Measurements from ENCODE around the gene IMMT. TPM values are rescaled to one million over a fixed set of nuclear protein-coding genes. Genes with fewer than 3 reads are reported as not detected.

IMMT gene
- total and polyA plus RNA-seq, 2 of the 8 experiments (the other 6 are each of a cell fraction or from before 2014, with no cell fraction given), result 37.7 to 103 TPM

- no peak overlapping the region for H3K14ac ChIP-seq (ENCODE audit: insufficient read length)
- no peaks in the 10 kb centered on the region for H3K79me1 ChIP-seq (ENCODE audit: low read depth, low read length)
- no peak for FAIRE-seq
- no peaks in the 10 kb centered on the region for H4K20me1 ChIP-seq (replicated peaks in 1 of 2; ENCODE audit: control insufficient read depth in 1 of 2, insufficient read depth in 2 of 2, low read length in 2 of 2)
- H3K9ac ChIP-seq (replicated peaks in 1 of 4; ENCODE audit: extremely low read depth in 1 of 4, low read depth in 3 of 4, low read length in 3 of 4), result no peak overlapping the region
- no peak overlapping the region for H4K8ac ChIP-seq (ENCODE audit: extremely low read depth, insufficient read depth, low read length)
- H2AFZ ChIP-seq (ENCODE audit: low read length), result no peak overlapping the region
- no peak overlapping the region for H3K18ac ChIP-seq (ENCODE audit: extremely low read depth, low read length)
- no peak overlapping the region for H3K23ac ChIP-seq (ENCODE audit: insufficient read length)
- no peak for DNase-seq (ENCODE audit: low read depth in 1 of 2, low spot score in 2 of 2)
- H3K27me3 ChIP-seq (replicated peaks in 1 of 4; ENCODE audit: control insufficient read depth in 3 of 4, extremely low read depth in 1 of 4, insufficient read depth in 3 of 4, low read length in 3 of 4), result no peaks in the 10 kb centered on the region
- no peaks in the 10 kb centered on the region; a peak in 1 of 7 replicates for H3K4me1 ChIP-seq (replicated peaks in 1 of 4; ENCODE audit: control insufficient read depth in 3 of 4, insufficient read depth in 4 of 4, low read length in 3 of 4)
- no peak overlapping the region for H2BK120ac ChIP-seq (replicated peaks; ENCODE audit: low read depth, low read length)
- H2BK5ac ChIP-seq (ENCODE audit: low read depth, low read length), result no peak overlapping the region
- H3K36me3 ChIP-seq (ENCODE audit: control insufficient read depth in 2 of 4, insufficient read depth in 4 of 4, low read length in 3 of 4), result no peaks in the 10 kb centered on the region
- H3K56ac ChIP-seq (replicated peaks; ENCODE audit: insufficient read length, low read depth, low read length), result no peak overlapping the region
- H3K4ac ChIP-seq (replicated peaks; ENCODE audit: insufficient read length, low read depth, low read length), result no peak overlapping the region
- no peak overlapping the region for H2BK20ac ChIP-seq (ENCODE audit: low read length)
- H3K79me2 ChIP-seq (ENCODE audit: control insufficient read depth in 1 of 2, insufficient read depth in 2 of 2, low read length in 2 of 2), result no peaks in the 10 kb centered on the region
- WGBS, 2 experiments (ENCODE audit: extremely low coverage in 1 of 2, insufficient coverage in 1 of 2, insufficient read length in 1 of 2, insufficient replicate concordance in 2 of 2, low coverage in 1 of 2, low lambda C conversion rate in 2 of 2, missing lambda C conversion rate in 1 of 2), result 84% methylated on average over 13 of the region's 13 CpGs; no CpG with 5 or more reads in 1 of the 2 experiments
- H3K4me2 ChIP-seq (ENCODE audit: insufficient read depth in 1 of 2, low read depth in 2 of 2, low read length in 2 of 2), result no peak overlapping the region
- H4K5ac ChIP-seq (ENCODE audit: insufficient read length, low read depth, low read length), result no peak overlapping the region
- peak overlapping the region; percentile 95; the same call in 1 of the 2 replicates for H2BK15ac ChIP-seq (ENCODE audit: low read length)
- H3K27ac ChIP-seq (ENCODE audit: low read depth, low read length), result no peak overlapping the region
- H3K9me3 ChIP-seq (ENCODE audit: insufficient read depth in 2 of 2, low read depth in 1 of 2, low read length in 1 of 2), result no peaks in the 10 kb centered on the region
- ChIA-PET CTCF (ENCODE audit: partially characterized antibody) (interaction anchor here (1.1 to 3.3 kb wide), 7 partner anchors 8 to 141 kb away, joined by 3 to 19 read pairs (median 6); no protein-coding TSS in a partner anchor), POLR2A (ENCODE audit: partially characterized antibody) (interaction anchor here (1.1 kb wide), 1 partner anchor 11 kb away, joined by 3 read pairs; no protein-coding TSS in a partner anchor)
- no peaks in the 10 kb centered on the region for H3K23me2 ChIP-seq (ENCODE audit: low read depth, low read length)
- H4K91ac ChIP-seq (replicated peaks; ENCODE audit: insufficient read length, low read length), result no peak overlapping the region
- H2AK5ac ChIP-seq (ENCODE audit: low read depth, low read length), result no peak overlapping the region; the same call in 1 of the 2 replicates
- no peak overlapping the region for H3K4me3 ChIP-seq (ENCODE audit: extremely low read depth in 1 of 4, insufficient read depth in 2 of 4, low read depth in 3 of 4, low read length in 4 of 4)
- H2BK12ac ChIP-seq (ENCODE audit: low read depth, low read length), result no peak overlapping the region
- TF ChIP-seq POLR2A (IDR thresholded peaks at IDR 0.05; ENCODE audit: control extremely low read depth in 1 of 2, low read depth in 2 of 2, low read length in 2 of 2) (no peak), HDAC2 (IDR thresholded peaks at IDR 0.05; ENCODE audit: borderline replicate concordance in 1 of 2, low read depth in 2 of 2, low read length in 2 of 2) (no peak), CREB1 (IDR thresholded peaks at IDR 0.05) (no peak)
Observed at GRCh38 chr2:86231680-86232372, 36.6 kb upstream of the IMMT start.

All from H1 (cell line).